Activated CD8-positive, alpha-beta memory T cell treated with anti-CD3 and anti-CD28 coated beads for 48 hours (primary cell): Measurements from ENCODE around the gene TES.

ENCODE experiments used
- DNase-seq, 3 experiments: peaks; one replicate each; pipeline ENCODE4 v3.0.0-alpha.2; 2020; ENCODE audit warnings: low read depth in 2 of 3, low spot score in 2 of 3

Gene TES

DNA sequence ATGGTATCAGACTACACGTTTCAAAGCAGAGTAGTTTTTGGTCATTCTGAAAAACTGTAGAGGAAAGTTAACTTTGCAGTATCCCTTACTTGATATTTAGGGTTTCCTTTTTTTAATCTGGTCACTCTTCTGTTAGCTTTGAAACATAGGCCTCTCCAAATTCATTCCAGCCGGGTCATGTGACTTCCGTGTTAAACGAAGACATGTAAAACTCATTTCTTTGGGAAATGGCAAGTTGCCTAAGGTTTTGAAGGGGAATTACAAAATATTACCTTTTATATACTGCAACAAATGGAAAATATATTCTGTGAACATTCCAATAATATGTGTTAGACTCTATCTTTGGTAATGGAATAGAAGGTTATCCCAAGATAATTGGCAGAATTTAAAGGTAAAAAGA lies 9.5 kb downstream of the TES start:
- DNase-seq = no peak

DNA sequence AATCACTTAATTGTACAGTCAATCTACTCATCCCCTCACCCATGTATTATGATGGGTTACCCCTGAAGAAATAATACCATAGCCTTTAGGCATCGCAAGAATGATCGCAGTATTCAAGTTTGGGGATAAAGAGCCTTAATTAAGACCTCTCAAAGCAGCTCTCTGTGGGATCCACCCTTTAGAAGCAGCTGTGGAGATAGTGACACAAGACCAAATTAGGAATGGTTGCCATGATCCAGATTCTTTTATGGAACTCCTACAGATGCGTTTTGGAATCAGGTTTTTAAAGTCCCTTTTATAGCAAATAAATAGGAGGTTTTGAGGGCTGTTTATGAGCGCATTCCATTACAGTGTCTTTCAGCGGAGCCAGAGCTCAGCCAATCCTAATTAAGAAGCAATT lies 12.2 kb downstream of the TES start:
- no peak for DNase-seq

DNA sequence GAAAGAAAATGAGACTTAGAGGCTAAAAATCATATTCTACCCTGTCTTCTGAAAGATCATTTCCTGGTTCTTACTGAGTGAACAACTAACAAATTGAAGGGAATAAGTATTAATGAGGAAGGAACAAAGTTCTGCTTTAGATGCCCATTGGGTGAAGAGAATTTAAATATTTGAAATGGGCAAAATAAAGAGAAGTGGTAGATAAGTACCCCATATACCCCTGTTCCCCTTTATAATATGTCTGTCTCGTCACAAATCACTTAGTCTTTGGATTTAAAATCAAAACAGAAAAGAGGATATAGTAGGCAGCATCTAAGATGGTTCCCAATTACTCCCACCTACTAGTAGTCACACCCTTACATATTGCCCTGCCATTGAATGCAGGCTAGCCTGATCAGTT lies 13.2 kb downstream of the TES start:
- no peak for DNase-seq

DNA sequence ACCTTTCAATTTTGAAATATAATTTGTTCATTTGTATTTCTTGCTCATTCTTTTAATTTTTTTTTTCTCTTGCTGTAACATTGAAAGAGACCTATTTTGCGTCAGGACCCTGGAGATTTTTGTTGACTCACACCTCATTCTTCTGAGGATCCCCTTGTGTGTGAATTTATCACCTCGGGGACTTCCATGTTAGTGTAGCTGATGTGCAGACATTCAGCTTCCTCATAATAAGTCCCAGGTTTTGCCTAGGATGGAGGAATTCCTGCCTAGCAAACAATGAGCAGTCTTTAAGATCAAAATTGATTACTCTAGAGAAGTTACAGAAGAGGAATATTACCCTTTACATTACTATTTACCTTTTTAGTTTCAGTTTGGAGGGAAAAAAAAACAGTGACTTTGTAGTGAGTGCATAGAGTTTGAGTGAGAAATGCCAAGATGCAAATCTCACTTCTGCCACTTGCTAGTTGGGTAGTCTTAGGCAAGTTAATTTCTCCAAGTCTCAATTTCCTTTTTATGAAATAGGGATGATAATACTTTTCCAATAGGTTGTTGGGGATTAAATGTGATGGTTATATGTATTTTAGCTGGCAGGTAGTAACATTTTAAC lies 14.3 kb downstream of the TES start:
- DNase-seq = no peak

DNA sequence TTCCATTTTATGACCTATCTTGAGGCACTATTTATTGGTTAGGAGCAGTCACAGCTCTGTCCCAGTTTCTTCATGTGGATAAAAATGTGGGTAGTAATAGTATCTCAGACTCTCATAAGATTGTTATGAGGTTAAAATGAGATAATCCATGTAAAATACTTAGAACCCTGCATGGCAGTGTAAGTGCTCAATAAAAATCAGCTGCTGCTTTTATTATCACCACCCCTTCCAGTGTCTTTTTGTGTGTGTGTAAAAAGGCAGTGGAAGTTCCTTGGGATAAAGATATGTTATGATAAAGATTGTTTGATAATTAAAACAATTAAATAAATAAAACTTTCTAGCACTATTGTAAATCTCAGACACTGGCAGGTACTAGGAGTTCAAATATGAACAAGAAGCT lies 15.5 kb downstream of the TES start:
- no peak for DNase-seq

DNA sequence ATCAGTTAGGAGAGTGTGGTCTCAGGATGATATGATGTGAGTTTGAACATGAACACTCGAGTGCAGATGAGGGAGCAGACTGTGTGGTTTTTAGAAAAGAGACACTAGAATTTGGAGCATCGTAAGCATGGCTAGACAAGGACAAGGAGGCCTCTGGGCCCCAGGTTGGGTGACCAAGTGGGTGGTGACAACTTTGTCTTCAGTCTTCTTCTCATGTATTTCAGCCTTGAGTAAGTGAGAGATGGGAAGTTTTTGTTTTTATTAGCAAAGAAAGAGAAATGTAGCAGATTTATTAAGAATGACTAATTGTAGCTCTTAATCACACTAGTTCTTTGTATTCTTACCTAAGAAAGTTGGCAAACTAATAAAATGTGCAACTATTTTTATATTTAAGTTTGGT lies 16.3 kb downstream of the TES start:
- no peak for DNase-seq

DNA sequence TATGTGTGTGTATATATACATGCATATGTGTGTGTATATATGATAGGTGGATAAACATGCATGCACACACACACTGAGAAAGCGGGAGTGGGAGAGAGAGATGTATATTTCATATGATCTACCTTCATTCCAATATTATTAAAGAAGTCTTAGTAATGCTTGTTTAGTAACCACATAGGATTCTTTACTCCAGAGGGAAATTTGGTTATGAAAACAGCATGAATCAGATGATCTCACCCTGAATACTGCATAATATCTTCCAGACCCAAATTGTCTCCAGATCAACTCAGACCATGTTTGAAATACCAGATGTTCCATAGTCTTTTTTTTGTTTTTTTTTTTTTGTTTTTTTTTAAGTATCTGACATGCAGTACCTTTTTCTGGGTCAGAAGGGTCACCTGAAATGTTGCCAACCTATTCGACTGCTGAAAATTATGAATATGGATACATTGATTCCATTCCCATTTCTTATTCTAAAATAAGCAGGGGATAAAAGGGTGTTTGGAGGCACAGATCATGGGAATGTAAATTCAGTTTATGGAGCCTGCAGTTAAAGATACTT lies 17.4 kb downstream of the TES start:
- DNase-seq = no peak

DNA sequence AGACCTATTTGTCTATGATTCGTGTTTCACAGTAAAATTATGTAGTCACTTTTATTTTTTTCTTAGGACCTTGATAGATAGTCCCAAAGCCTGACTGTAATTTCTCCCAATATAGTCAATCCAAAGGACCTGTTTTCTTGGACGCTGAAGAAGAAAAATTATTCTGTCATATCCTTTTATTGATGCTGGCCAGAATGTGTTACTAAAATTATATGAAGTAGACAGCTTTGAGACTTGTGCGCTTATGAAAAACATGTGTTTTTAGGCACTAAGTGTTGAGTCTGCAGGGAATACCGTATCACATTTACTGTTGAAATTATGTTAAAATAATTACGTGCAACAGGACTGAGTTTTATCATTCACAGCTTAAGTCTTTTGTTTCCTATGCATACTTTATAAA lies 17.9 kb downstream of the TES start:
- no peak for DNase-seq

DNA sequence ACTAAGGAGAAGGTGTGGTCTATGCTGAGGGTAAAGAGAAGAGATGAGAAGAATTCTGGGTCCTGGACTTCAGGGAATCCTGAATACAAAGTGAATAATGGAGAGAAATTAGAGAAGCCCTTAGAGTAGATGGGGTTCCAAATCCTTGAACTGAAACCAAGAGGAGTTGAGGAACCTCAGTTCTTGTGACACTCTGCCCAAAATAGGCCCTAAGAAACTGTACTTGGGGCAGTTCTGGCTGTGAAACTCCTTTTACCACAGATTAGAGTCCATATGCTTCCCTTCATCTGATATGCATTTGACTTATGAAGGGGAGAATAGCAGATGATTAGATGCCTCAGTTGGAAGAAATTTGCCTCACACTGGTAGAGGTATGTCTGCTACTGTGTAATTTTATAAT lies 19.0 kb downstream of the TES start:
- no peak for DNase-seq

DNA sequence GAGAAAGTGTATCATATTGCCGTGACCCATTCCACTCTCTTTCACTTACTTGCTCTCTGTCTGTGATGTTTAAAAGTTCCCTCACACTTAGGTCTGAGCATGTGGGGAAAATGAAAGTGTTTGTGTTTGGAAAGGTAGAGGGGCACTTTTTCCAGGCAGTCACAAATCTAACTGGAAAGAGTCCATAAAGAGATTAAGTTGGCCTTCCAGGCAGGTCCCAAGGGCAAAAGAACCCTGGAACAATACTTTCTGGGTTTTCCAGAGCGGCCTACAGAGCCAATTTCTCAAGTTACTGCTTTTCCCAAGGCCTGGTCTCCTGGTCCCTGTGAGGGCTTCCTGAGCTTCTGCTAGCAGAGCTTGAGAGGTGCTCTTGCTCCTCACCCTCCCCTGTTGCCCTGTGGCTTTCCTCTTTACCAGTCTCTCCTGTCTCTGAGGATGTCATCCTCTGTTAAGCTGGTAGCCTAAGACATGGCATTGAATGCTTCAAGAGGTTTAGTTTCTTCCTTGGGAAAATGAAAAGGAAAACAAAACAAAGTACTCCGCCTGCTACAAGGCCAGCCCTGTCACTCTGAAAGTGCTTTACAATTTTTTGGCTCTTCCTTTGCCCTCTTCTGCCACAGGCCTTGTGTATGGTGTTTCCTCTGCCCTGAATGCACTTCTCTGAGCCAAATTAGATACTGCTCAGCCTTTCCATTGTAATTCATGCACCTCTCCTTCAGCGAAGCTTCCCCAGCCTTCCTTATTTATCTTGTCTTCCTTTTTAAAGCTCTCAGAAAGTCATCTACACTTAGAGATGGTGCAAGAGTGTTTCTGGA lies 20.1 kb downstream of the TES start:
- no peak for DNase-seq

DNA sequence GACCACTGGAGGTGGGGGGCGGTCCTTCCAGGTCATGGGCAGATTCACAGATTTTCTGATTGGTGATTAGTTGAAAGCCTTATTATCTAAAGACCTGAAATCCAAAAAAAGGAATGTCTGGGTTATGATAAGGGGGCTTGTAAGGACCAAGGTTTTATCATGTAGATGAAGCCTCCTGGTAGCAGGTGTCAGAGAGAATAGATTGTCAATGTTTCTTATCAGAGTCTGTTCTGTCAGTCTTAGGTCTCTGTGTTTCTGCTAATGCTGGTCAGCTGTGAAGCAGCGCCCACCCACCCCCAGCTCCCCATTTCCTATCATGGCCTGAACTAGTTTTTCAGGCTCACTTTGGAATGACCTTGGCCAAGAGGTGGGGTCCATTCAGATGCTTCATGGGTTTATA lies 21.2 kb downstream of the TES start:
- DNase-seq = no peak

DNA sequence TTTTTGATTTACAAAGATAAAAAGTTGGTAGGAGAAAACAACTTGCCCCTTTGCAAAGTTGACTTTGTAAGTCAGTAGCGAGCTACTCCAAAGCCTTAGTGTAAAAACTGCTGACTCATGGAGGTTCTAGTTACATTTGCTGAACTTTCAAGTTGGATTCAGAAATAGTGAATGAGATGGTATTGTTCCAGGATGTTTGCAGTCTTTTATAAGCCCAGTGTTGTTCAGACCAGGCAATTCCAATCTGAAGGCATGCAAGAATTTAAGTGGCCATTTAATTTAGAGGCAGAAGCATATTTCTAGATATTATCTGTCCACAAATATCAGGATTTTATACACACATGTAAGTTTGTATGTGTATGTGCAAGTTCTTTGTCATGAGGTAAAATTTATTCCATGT lies 21.6 kb downstream of the TES start:
- DNase-seq = no peak

DNA sequence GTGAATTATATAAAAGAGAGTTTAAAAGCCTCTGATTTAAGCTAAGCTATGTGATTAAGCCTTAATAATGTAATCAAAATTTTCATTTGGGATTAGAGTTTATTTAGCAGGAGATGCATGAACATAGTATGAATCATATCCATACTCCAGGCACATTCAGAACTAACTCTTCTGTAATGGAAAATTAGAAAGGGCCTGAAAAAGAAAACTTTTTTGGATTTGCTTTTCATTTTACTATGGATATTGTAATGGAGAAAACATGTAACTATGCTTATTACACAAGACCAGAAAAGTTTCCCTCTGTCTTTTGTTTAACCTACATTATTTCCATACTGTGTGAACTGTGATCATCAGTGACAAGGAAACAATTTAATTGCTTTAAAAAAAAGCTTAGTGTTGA lies 22.0 kb downstream of the TES start:
- DNase-seq = no peak

DNA sequence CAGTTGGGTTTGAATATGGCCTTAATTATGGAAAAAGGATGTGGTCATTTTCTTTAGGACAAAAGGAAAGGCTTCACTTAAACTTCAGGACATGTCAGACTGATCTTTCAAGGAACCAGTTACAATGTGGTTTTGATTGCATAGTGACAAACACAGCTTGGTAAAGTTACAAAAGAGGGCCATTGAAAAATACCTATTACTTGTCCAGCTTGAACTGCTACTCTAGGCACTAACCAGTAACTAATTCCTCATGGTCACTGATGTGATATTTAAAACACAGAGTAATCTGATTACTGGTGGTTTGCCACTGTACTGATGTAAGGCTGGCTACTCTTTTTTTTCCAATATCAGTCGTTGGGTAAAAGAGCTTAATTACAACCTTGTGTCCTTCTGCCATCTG lies 22.6 kb downstream of the TES start:
- DNase-seq = no peak

DNA sequence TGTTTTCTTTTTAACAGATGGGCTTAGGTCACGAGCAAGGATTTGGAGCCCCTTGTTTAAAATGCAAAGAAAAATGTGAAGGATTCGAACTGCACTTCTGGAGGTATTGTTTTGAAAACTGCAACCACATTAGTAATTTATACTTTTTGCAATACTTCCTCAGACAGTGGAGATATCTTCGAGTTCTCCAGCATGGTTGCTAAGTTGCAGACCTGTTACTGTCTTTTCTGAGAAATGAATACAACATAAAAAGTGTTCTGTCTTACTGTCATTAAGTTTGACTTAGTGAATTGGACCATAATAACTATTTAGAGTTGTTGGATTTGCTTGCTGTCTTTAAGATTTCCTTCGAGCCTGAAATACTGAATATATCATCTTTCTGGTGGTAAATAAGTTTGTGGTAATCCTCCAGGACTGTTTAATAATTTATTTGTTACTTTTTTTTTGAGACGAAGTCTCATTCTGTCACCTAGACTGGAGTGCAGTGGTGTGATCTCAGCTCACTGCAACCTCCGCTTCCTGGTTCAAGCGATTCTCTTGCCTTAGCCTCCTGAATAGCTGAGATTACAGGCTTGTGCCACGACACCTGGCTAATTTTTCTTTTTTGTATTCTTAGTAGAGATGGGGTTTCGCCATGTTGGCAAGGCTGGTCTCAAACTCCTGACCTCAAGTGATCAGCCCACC lies 24.3 kb downstream of the TES start:
- DNase-seq = no peak

DNA sequence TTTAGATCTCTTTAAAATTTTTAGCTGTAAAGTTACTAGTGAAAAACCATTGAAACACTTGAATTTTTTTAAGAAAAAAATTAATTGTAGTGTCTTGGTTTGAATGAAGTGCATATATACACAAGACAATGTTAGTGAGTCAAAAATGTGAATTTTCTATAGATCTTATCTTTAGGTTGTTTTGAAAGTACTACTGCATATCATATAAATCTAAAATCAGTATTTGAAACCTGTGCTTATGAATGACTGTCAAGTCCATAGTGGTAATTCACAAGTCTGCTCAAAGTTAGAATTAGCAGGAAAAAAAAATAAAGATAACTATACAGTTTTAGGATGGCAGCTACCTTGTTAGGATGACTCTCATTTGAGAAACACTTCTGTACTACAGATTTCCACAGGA lies 25.0 kb downstream of the TES start:
- no peak for DNase-seq

DNA sequence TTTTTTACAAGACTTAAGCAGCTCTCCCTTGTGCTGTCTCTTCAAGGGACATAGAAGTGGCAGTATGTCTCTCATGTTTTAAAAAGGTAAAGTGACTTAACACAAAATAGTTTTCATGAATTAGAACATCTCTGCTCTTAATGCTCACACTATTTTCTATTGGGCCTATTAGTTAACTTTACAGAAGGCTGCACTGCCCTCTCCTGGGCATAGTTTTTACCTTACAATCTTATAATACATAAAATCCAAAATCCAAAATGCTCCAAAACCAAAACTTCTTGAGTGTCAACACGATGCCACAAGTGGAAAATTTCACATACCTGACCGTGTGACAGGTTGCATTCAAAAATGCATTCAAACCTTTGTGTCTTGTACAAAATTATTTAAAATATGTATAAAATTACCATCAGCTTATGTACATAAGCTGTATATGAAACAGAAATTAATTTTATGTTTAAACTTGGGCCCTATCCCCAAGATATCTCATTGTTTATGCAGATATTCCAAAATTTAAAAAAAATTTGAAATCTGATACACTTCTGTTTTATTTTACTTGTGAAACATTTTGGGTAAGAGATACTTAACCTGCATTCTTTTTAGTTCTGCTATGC lies 25.8 kb downstream of the TES start:
- DNase-seq = no peak

DNA sequence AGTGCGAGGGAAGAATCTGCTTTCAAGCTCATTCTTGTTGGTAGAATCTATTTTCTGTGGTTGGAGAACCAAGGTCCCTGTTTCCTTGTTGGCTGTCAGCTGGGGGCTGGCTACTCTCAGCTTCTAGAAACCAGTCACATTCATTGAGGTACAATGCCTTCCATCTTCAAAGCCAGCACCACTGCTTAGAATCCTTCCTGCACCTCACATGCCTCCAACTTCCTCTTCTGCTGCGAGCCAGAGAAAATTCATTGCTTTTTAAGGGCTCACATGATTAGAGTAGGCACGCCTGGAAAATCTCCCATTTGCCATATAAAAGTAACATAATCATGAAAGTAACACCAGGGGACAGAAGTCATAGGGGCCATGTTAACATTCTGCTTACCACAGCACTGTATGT lies 28.7 kb downstream of the TES start:
- no peak for DNase-seq

DNA sequence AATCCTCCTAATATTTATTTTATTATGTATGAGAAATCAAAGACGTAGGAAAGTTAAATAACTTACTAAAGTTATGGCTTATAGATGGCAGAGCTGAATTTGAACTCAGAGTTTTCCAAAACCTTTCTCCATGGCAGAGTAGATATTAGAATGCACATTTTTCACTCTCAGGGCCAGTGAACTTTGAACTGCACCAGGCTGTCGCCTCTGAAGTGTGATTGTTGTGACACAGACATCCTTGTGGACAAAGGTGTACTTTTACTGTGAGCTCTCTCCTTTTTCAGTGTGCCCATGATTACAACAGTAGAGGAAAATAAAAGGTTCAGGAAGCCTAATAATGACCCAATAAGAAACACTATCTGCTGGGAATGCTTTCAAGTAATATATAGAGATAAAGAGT lies 29.1 kb downstream of the TES start:
- DNase-seq = no peak

DNA sequence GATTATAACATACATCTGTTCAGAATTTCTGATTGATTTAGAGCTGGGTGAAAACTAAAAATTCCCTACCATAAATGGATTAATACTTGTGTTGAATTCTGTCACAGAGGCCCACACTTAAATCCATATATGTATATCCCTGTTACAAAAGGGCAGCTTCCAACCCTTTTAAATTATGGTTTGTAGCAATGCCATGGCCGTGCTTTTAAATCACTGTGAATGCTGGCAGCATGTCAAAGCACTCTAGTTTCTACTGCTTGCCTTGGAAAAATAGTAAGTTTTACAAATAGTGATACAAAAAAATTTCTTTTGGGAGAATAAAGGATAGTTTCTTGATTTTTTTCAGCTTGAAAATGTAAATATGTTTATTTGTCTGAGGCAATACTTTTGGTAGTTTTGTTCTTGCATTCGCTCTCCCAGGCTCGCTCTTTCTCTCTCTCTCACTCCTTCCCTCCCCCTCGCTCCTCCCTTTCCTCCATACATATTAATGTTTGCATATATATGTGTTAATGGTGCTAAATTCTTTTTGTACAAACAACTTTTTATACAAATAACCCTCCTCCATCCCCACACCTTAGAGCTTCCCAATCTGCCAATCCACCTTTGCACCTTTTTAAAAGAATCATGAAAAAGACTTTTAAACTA lies 29.8 kb downstream of the TES start:
- DNase-seq = no peak

DNA sequence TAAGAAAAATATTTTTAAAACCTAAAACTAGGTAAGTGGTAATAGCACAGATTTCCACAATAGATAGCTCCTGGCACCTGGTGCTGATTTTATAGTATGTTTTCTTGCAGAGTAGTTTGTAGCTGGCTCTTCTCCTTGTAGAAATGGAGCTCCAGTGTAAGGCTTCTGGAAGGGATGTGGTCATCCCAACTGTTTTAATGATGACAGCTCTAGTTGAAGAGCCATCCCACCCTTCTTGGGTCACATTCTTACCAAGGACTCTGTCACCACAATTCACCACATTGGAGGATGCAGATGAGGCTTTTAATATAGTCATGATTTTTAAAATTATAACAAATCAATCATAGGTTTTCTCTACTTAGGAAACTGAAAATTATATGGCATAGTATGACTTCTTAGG lies 31.0 kb downstream of the TES start:
- no peak for DNase-seq
